ENCODE results near the gene DICER1.
A peak's percentile ranks its signal among the peaks of the same experiment; 100 is the strongest.
"Not testable (repeated sequence)": the region's sequence is repeated elsewhere in the genome, so short reads cannot be mapped to it uniquely, and the experiment has no call there.

DICER1 gene

GRCh38 chr14:95157327-95158189 is at the start of gene DICER1:
Gene DICER1, minus strand, starts transcription at chr14:95157529. Its CDS starts 24,071 bp downstream, at chr14:95133458.
- peak; percentile 85 for DNase-seq

- DNase-seq, result no peak
Measured at GRCh38 chr14:95206534-95206933, 49.2 kb upstream of the DICER1 start.

GRCh38 chr14:95204705-95205104 is 47.4 kb upstream of the DICER1 start:
- DNase-seq, result no peak

- not testable (repeated sequence) for DNase-seq
Measured at GRCh38 chr14:95201745-95202144, 44.4 kb upstream of the DICER1 start.

- no peak for DNase-seq
Measured at GRCh38 chr14:95200404-95200803, 43.1 kb upstream of the DICER1 start.

GRCh38 chr14:95199298-95199983 is 42.1 kb upstream of the DICER1 start:
- no peak for DNase-seq

- DNase-seq, result no peak
Measured at GRCh38 chr14:95198320-95198719, 41.0 kb upstream of the DICER1 start.

GRCh38 chr14:95197551-95197950 is 40.2 kb upstream of the DICER1 start:
- DNase-seq, result peak; percentile 28

- DNase-seq, result no peak
Measured at GRCh38 chr14:95196826-95197545, 39.7 kb upstream of the DICER1 start.

GRCh38 chr14:95196268-95196667 is 38.9 kb upstream of the DICER1 start:
- no peak for DNase-seq

GRCh38 chr14:95195031-95195430 is 37.7 kb upstream of the DICER1 start:
- DNase-seq, result no peak

GRCh38 chr14:95193081-95193480 is 35.8 kb upstream of the DICER1 start:
- no peak for DNase-seq

- DNase-seq, result no peak
Measured at GRCh38 chr14:95192311-95192710, 35.0 kb upstream of the DICER1 start.

GRCh38 chr14:95191445-95192199 is 34.3 kb upstream of the DICER1 start:
- DNase-seq, result no peak

- no peak for DNase-seq
Measured at GRCh38 chr14:95190857-95191256, 33.5 kb upstream of the DICER1 start.

GRCh38 chr14:95190346-95190840 is 33.1 kb upstream of the DICER1 start:
- no peak for DNase-seq

- DNase-seq, result no peak
Measured at GRCh38 chr14:95189367-95190132, 32.2 kb upstream of the DICER1 start.

- DNase-seq, result no peak
Measured at GRCh38 chr14:95188380-95188779, 31.1 kb upstream of the DICER1 start.

GRCh38 chr14:95185767-95186392 is 28.6 kb upstream of the DICER1 start:
- no peak for DNase-seq

- DNase-seq, result no peak
Measured at GRCh38 chr14:95185033-95185766, 27.9 kb upstream of the DICER1 start.

- no peak for DNase-seq
Measured at GRCh38 chr14:95184413-95184790, 27.1 kb upstream of the DICER1 start.

Data from DMS153 (cell line).